Activated CD8-positive, alpha-beta memory T cell treated with anti-CD3 and anti-CD28 coated beads, Interleukin-2, amount 50 U/mL, for 4 hours (primary cell): ENCODE results near the gene EHBP1L1.

Experiments used
- DNase-seq: peaks from one replicate; pipeline ENCODE4 v3.0.0-alpha.2; 2020

The EHBP1L1 gene

DNA sequence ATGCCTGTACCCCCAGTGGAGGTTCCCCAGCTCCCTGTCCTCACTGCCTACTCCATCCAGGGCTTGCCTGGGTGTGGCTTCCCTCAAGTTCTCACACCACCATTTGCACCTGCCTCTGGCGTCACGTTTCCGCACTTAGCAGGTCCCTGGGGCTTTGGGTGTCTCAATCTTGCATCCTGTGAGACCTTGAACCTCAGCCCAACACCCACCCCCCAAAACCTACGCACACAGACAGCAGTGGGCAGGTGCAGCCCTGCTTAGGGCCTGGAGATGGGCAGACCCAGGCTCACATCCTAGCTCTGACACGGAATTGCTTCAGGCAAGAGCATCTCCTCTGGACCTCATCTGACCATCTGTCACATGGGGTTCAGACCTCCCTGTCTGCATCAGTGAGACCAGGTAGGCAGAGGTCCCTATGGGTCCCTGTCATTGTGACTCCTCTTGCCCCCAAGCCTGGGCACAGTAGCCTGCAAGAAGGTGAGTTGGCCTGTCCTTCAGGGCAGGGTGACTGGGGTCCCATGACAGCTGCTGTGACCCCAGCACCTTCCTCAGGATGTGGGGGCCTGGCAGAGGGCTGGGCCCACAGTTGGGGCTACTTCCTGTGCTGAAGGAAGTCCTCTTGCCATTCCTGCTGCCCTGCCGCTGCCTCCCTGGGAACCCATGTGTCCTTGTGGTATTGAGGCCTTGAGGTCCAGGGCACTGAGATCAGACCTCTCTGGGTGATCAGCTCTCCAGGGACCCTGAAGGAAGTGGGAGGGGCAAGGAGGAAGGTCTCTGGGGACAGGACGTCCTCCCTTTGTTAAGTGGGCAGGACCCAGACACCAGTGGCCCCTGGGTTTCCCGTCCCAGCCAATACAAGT, 64.0 kb downstream of the EHBP1L1 start:
- DNase-seq = peak; percentile 61

GRCh38 chr11:65640483-65641296, 64.8 kb downstream of the EHBP1L1 start:
- DNase-seq = no peak

- no peak for DNase-seq
Observed at GRCh38 chr11:65641297-65642013, 65.6 kb downstream of the EHBP1L1 start.
